Femur (tissue), 1 donor: Measurements from ENCODE around the gene DNAH8.
"Not testable (repeated sequence)": the region's sequence is repeated elsewhere in the genome, so short reads cannot be mapped to it uniquely, and the experiment has no call there.

Experiments
- DNase-seq: peaks from one replicate; pipeline ENCODE4 v3.0.0-alpha.2; 2017

The DNAH8 gene

GRCh38 chr6:38715016-38715689 lies at the start of gene DNAH8:
Gene DNAH8 (plus strand): TSS chr6:38715311. CDS start chr6:38722810, 7,499 bp downstream.
- DNase-seq: no peak

- DNase-seq: no peak
Observed at GRCh38 chr6:38671885-38672467, 43.1 kb upstream of the DNAH8 start.

GRCh38 chr6:38673397-38674165 lies 41.5 kb upstream of the DNAH8 start:
- no peak for DNase-seq

- no peak for DNase-seq
Observed at GRCh38 chr6:38676236-38676973, 38.7 kb upstream of the DNAH8 start.

- DNase-seq: no peak
Observed at GRCh38 chr6:38676974-38677544, 38.1 kb upstream of the DNAH8 start.

- no peak for DNase-seq
Observed at GRCh38 chr6:38678178-38678760, 36.8 kb upstream of the DNAH8 start.

GRCh38 chr6:38679668-38680067 lies 35.4 kb upstream of the DNAH8 start:
- no peak for DNase-seq

GRCh38 chr6:38681850-38682249 lies 33.3 kb upstream of the DNAH8 start:
- no peak for DNase-seq

GRCh38 chr6:38684237-38684636 lies 30.9 kb upstream of the DNAH8 start:
- no peak for DNase-seq

- DNase-seq: no peak
Observed at GRCh38 chr6:38684904-38685303, 30.2 kb upstream of the DNAH8 start.

- no peak for DNase-seq
Observed at GRCh38 chr6:38686270-38687042, 28.7 kb upstream of the DNAH8 start.

GRCh38 chr6:38687043-38687353 lies 28.1 kb upstream of the DNAH8 start:
- no peak for DNase-seq

- DNase-seq: no peak
Observed at GRCh38 chr6:38687549-38687948, 27.6 kb upstream of the DNAH8 start.

- DNase-seq: no peak
Observed at GRCh38 chr6:38688579-38689087, 26.5 kb upstream of the DNAH8 start.

GRCh38 chr6:38695227-38695900 lies 19.7 kb upstream of the DNAH8 start:
- no peak for DNase-seq

- no peak for DNase-seq
Observed at GRCh38 chr6:38695933-38696332, 19.2 kb upstream of the DNAH8 start.

GRCh38 chr6:38696345-38696744 lies 18.8 kb upstream of the DNAH8 start:
- DNase-seq: no peak

GRCh38 chr6:38697846-38698245 lies 17.3 kb upstream of the DNAH8 start:
- no peak for DNase-seq

GRCh38 chr6:38699702-38700101 lies 15.4 kb upstream of the DNAH8 start:
- not testable (repeated sequence) for DNase-seq

GRCh38 chr6:38701551-38701950 lies 13.6 kb upstream of the DNAH8 start:
- DNase-seq: no peak
